Heart right ventricle (tissue), 16 donors: ENCODE measurements around the gene PRKAG2. TPM values are rescaled to one million over a fixed set of nuclear protein-coding genes. Genes with fewer than 3 reads are reported as not detected.

Experiments used
- ATAC-seq, 8 donors: fragments of 200-7000 bp; cut with Tn5 transposase; one replicate each; pipeline ENCODE4 v1.9.1; 2020; ENCODE audit warnings: mild to moderate bottlenecking in 8 of 8, moderate library complexity in 8 of 8, moderate number of reproducible peaks in 1 of 8
- DNase-seq, 2 donors: peaks; one replicate each; pipeline ENCODE4 v3.0.0-alpha.2; 2020
- H3K27ac ChIP-seq, 10 donors: fragments of 200-600 bp; sonication (generic) in 2 of 10; one replicate each; pipeline versions ENCODE4 v1.5.0 to v1.8.0; 2020 to 2022; ENCODE audit warnings: mild to moderate bottlenecking in 3 of 10
- H3K27me3 ChIP-seq, 7 donors: fragments of 200-600 bp; one replicate each; pipeline ENCODE4 v1.8.0; 2021 to 2022; ENCODE audit warnings: mild to moderate bottlenecking in 2 of 7
- H3K36me3 ChIP-seq, 9 donors: fragments of 200-600 bp; sonication (generic) in 1 of 9; one replicate each; pipeline versions ENCODE4 v1.5.0 to v1.8.0; 2020 to 2022; ENCODE audit warnings: mild to moderate bottlenecking in 2 of 9
- H3K4me1 ChIP-seq, 9 donors: fragments of 200-600 bp; sonication (generic) in 1 of 9; one replicate each; pipeline versions ENCODE4 v1.5.0 to v1.8.0; 2020 to 2022; ENCODE audit warnings: mild to moderate bottlenecking in 4 of 9
- H3K4me3 ChIP-seq, 10 donors: fragments of 200-600 bp; sonication (generic) in 2 of 10; one replicate each; pipeline versions ENCODE4 v1.5.0 to v1.8.0; 2020 to 2022; ENCODE audit warnings: mild to moderate bottlenecking in 7 of 10, moderate library complexity in 2 of 10
- H3K9me3 ChIP-seq, 11 donors: fragments of 200-600 bp in 10 of 11; sonication (generic) in 2 of 11; one replicate each; pipeline versions ENCODE4 v1.5.0 to v1.8.0; 2013 to 2022; ENCODE audit warnings: mild to moderate bottlenecking in 2 of 11, control low read depth in 1 of 11, moderate library complexity in 1 of 11
- CTCF ChIP-seq, 9 donors: fragments of 200-600 bp; sonication (generic) in 2 of 9; IDR thresholded peaks; one replicate each; pipeline versions ENCODE4 v1.5.0 to v1.8.0; 2021 to 2022; ENCODE audit warnings: antibody characterized with exemption in 9 of 9, mild to moderate bottlenecking in 5 of 9, moderate library complexity in 1 of 9
- WGBS, 2 donors: extraction: QIAGEN DNeasy Blood & Tissue Kit; methylation state at CpG; one replicate each; pipeline ENCODE4 v1.1.7; 2013; ENCODE audit warnings: inconsistent platforms in 1 of 2; 5-methylcytosine and 5-hydroxymethylcytosine counted together
- intact Hi-C, 10 donors: fragments of 100-400 bp; cut with DNase I; formaldehyde crosslinking; loops; one replicate each; pipeline versions ENCODE4 v1.11.1 to v1.14.2; 2022
- polyA plus RNA-seq, 2 donors: library from polyadenylated mRNA; stranded (reverse); fragments of 200-250 nt; gene quantifications; one replicate each; pipeline ENCODE4 v1.2.3, GENCODE V29; 2013
- total RNA-seq, 10 donors: library from RNA; stranded (reverse); fragmentation: NEBNext Ultra II Directional in 3 of 10; extraction: Animal tissue kit (Norgen Biotek cat#: 25700) in 3 of 10; gene quantifications; one replicate each; pipeline versions ENCODE4 v1.2.1 to v1.2.4, GENCODE V29; 2021 to 2023
- donor health status: Arrhythmogenic right ventricular cardiomyopathy.
- donor health status: ischemic (EF 13 %, LVEDD 7.1; RV severe dilation, severe dysfunction).
- donor health status: healthy with polysubstance abuse.
- donor health status: DM: no; HTN: yes; CAD: no.
- donor health status: DM: no; HTN: no; CAD: no.
- donor health status: ischemic (EF 25% LVEDD 6.9; RV normal size, moderate dysfunction).
- donor health status: ischemic (EF 25% LVEDD 5.7; RV mildly dilated, moderate dysfunction).
- donor health status: healthy.
- donor health status: DM: yes; HTN: yes; CAD: no.
- donor health status: Ischemic cardiomyopathy.
- donor health status: ischemic (EF 35%, LVEDD 5.7; RV mildly dilated, moderate dysfunction).
- donor health status: nonischemic (EF 11% LVEDD 7.7; RV severe dilation, severe dysfunction).
- donor health status: DM: yes; HTN: yes; CAD: no.
- donor health status: PGD.
- donor health status: ischemic (EF 29% LVEDD 5.4; RV normal size, mild dysfunction).
- donor health status: nonischemic (EF 23%, LVEDD 6.1; RV moderate dilation, normal function).

The PRKAG2 gene
- total and polyA plus RNA-seq, 12 donors, result 52.4 to 156 (median 114) TPM

GRCh38 chr7:151660141-151660540 lies 216.8 kb downstream of the PRKAG2 start:
- H3K36me3 ChIP-seq, result no peaks in the 10 kb centered on the region
- peaks cover 0 to 20% (median 8%) of the 10 kb centered on the region in 9 donors for H3K4me1 ChIP-seq
- no peak overlapping the region for H3K27ac ChIP-seq
- no peaks in the 10 kb centered on the region for H3K9me3 ChIP-seq
- no peak for ATAC-seq
- no peak overlapping the region for H3K4me3 ChIP-seq
- intact Hi-C loops, result no loop called here
- no peak for DNase-seq
- 90 to 95% methylated on average over 5 of the region's 5 CpGs for WGBS, 2 donors
- H3K27me3 ChIP-seq, result no peaks in the 10 kb centered on the region
- no peak for TF ChIP-seq CTCF (IDR thresholded peaks at IDR 0.05)

GRCh38 chr7:151659219-151659618 lies 217.7 kb downstream of the PRKAG2 start:
- no peak for TF ChIP-seq CTCF (IDR thresholded peaks at IDR 0.05)
- no peaks in the 10 kb centered on the region for H3K36me3 ChIP-seq
- intact Hi-C loops, result no loop called here
- ATAC-seq (no peak), DNase-seq (no peak)
- WGBS, 2 donors, result 74 to 85% methylated on average over 4 of the region's 4 CpGs
- H3K27me3 ChIP-seq, result no peaks in the 10 kb centered on the region
- no peak overlapping the region for H3K4me3 ChIP-seq
- H3K9me3 ChIP-seq, result no peaks in the 10 kb centered on the region
- H3K4me1 ChIP-seq, result peaks cover 0 to 11% (median 1%) of the 10 kb centered on the region in 9 donors
- no peak overlapping the region for H3K27ac ChIP-seq

GRCh38 chr7:151658778-151659177 lies 218.1 kb downstream of the PRKAG2 start:
- Histone ChIP-seq H3K36me3 (no peaks in the 10 kb centered on the region), H3K4me3 (no peak overlapping the region), H3K27me3 (no peaks in the 10 kb centered on the region), H3K4me1 (peaks cover 0 to 8% (median 0%) of the 10 kb centered on the region in 9 donors), H3K9me3 (no peaks in the 10 kb centered on the region), H3K27ac (peak overlapping the region in 1 of 10 donors; percentile 9)
- DNase-seq, result no peak
- 73 to 76% methylated on average over 1 of the region's 1 CpG for WGBS, 2 donors
- intact Hi-C loops, result no loop called here
- TF ChIP-seq CTCF (IDR thresholded peaks at IDR 0.05), result no peak
- ATAC-seq, result no peak

GRCh38 chr7:151657173-151657572 lies 219.7 kb downstream of the PRKAG2 start:
- H3K4me1 ChIP-seq, result peaks cover 0 to 4% (median under 1%) of the 10 kb centered on the region in 9 donors
- ATAC-seq (peak in 7 of 8 donors; percentile 63 to 95 (median 85)), DNase-seq (peak in 1 of 2 donors; percentile 30)
- intact Hi-C loops, result no loop called here
- no peaks in the 10 kb centered on the region for H3K9me3 ChIP-seq
- TF ChIP-seq CTCF (IDR thresholded peaks at IDR 0.05), result no peak
- no peak overlapping the region for H3K4me3 ChIP-seq
- H3K27me3 ChIP-seq, result no peaks in the 10 kb centered on the region
- WGBS, 2 donors, result 66 to 78% methylated on average over 3 of the region's 3 CpGs
- peak overlapping the region in 4 of 10 donors; percentile 10 to 40 (median 37) for H3K27ac ChIP-seq
- H3K36me3 ChIP-seq, result no peaks in the 10 kb centered on the region
